Measurements from ENCODE around the gene SLC8A3. TPM values are rescaled to one million over a fixed set of nuclear protein-coding genes. Genes with fewer than 3 reads are reported as not detected.

SLC8A3 gene
- total RNA-seq, 1 donor from 2014 or later = 0.05 TPM

GRCh38 chr14:70045310-70045709, 143.4 kb downstream of the SLC8A3 start:
- Histone ChIP-seq H3K4me1 (no peaks in the 10 kb centered on the region), H3K9me3 (replicated peaks) (no peaks in the 10 kb centered on the region), H3K4me3 (no peak overlapping the region), H3K27ac (replicated peaks) (no peak overlapping the region), H3K27me3 (ENCODE audit: low read depth) (peaks cover 96% of the 10 kb centered on the region), H3K36me3 (no peaks in the 10 kb centered on the region)
- intact Hi-C loops (cut with micrococcal nuclease) = no loop called here
- no peak for DNase-seq
- no peak for TF ChIP-seq CTCF (IDR thresholded peaks at IDR 0.05; ENCODE audit: borderline replicate concordance)

GRCh38 chr14:70043001-70043400, 145.8 kb downstream of the SLC8A3 start:
- Histone ChIP-seq H3K36me3 (no peaks in the 10 kb centered on the region), H3K4me1 (no peaks in the 10 kb centered on the region), H3K4me3 (no peak overlapping the region), H3K27me3 (ENCODE audit: low read depth) (peaks cover 98% of the 10 kb centered on the region), H3K9me3 (replicated peaks) (no peaks in the 10 kb centered on the region), H3K27ac (replicated peaks) (no peak overlapping the region)
- no peak for TF ChIP-seq CTCF (IDR thresholded peaks at IDR 0.05; ENCODE audit: borderline replicate concordance)
- intact Hi-C loops (cut with micrococcal nuclease) = no loop called here
- no peak for DNase-seq

- no peaks in the 10 kb centered on the region for H3K4me1 ChIP-seq
- intact Hi-C loops (cut with micrococcal nuclease) = no loop called here
- H3K4me3 ChIP-seq = no peak overlapping the region
These were observed 152.1 kb downstream of the SLC8A3 start for GRCh38 chr14:70036665-70037064.

GRCh38 chr14:70034257-70034656, 154.5 kb downstream of the SLC8A3 start:
- intact Hi-C loops (cut with micrococcal nuclease) = no loop called here
- no peaks in the 10 kb centered on the region for H3K4me1 ChIP-seq
- DNase-seq = no peak

More at GRCh38 chr14:70036665-70037064, 152.1 kb downstream of the SLC8A3 start:
- no peak for TF ChIP-seq CTCF (IDR thresholded peaks at IDR 0.05; ENCODE audit: borderline replicate concordance)
- DNase-seq = no peak
- peaks cover 74% of the 10 kb centered on the region for H3K27me3 ChIP-seq (ENCODE audit: low read depth)
- H3K36me3 ChIP-seq = no peaks in the 10 kb centered on the region
- H3K9me3 ChIP-seq (replicated peaks) = no peaks in the 10 kb centered on the region
- no peak overlapping the region for H3K27ac ChIP-seq (replicated peaks)

GRCh38 chr14:70033561-70033960, 155.2 kb downstream of the SLC8A3 start:
- H3K9me3 ChIP-seq (replicated peaks) = no peaks in the 10 kb centered on the region
- DNase-seq = no peak
- peaks cover 69% of the 10 kb centered on the region for H3K27me3 ChIP-seq (ENCODE audit: low read depth)
- H3K27ac ChIP-seq (replicated peaks) = no peak overlapping the region
- intact Hi-C loops (cut with micrococcal nuclease) = no loop called here
- H3K4me1 ChIP-seq = no peaks in the 10 kb centered on the region
- TF ChIP-seq CTCF (IDR thresholded peaks at IDR 0.05; ENCODE audit: borderline replicate concordance) = no peak
- H3K36me3 ChIP-seq = no peaks in the 10 kb centered on the region
- no peak overlapping the region for H3K4me3 ChIP-seq

More at GRCh38 chr14:70034257-70034656, 154.5 kb downstream of the SLC8A3 start:
- H3K27ac ChIP-seq (replicated peaks) = no peak overlapping the region
- no peaks in the 10 kb centered on the region for H3K9me3 ChIP-seq (replicated peaks)
- no peak overlapping the region for H3K4me3 ChIP-seq
- H3K27me3 ChIP-seq (ENCODE audit: low read depth) = peaks cover 69% of the 10 kb centered on the region
- H3K36me3 ChIP-seq = no peaks in the 10 kb centered on the region
- no peak for TF ChIP-seq CTCF (IDR thresholded peaks at IDR 0.05; ENCODE audit: borderline replicate concordance)

GRCh38 chr14:70033116-70033515, 155.6 kb downstream of the SLC8A3 start:
- no peak for TF ChIP-seq CTCF (IDR thresholded peaks at IDR 0.05; ENCODE audit: borderline replicate concordance)
- Histone ChIP-seq H3K4me3 (no peak overlapping the region), H3K4me1 (no peaks in the 10 kb centered on the region), H3K9me3 (replicated peaks) (no peaks in the 10 kb centered on the region), H3K36me3 (no peaks in the 10 kb centered on the region), H3K27me3 (ENCODE audit: low read depth) (peaks cover 69% of the 10 kb centered on the region), H3K27ac (replicated peaks) (no peak overlapping the region)
- intact Hi-C loops (cut with micrococcal nuclease) = no loop called here
- no peak for DNase-seq
